Suprapubic skin (tissue), 4 donors: Measurements from ENCODE around the gene OR8A1. TPM values are rescaled to one million over a fixed set of nuclear protein-coding genes. Genes with fewer than 3 reads are reported as not detected.

Experiments used
- DNase-seq, 2 donors: peaks; one replicate each; pipeline ENCODE4 v3.0.0-alpha.2; 2019; ENCODE audit warnings: low spot score in 2 of 2
- H3K27ac ChIP-seq: fragments of 200-600 bp; sonication (generic); one replicate; pipeline ENCODE4 v1.5.1; 2019
- H3K27me3 ChIP-seq: fragments of 200-600 bp; sonication (generic); one replicate; pipeline ENCODE4 v1.5.1; 2019
- H3K36me3 ChIP-seq: fragments of 200-600 bp; sonication (generic); one replicate; pipeline ENCODE4 v1.5.1; 2019
- H3K4me1 ChIP-seq: fragments of 200-600 bp; sonication (generic); one replicate; pipeline ENCODE4 v1.5.1; 2019
- H3K4me3 ChIP-seq: fragments of 200-600 bp; sonication (generic); one replicate; pipeline ENCODE4 v1.5.1; 2019; ENCODE audit warnings: mild to moderate bottlenecking
- H3K9me3 ChIP-seq: fragments of 200-600 bp; sonication (generic); one replicate; pipeline ENCODE4 v1.5.1; 2019
- CTCF ChIP-seq, 2 donors: fragments of 200-600 bp in 1 of 2; fragments of 450-650 bp in 1 of 2; sonication (generic) in 1 of 2; IDR thresholded peaks; one replicate each; pipeline ENCODE4 v1.5.1; 2016 to 2019; ENCODE audit warnings: antibody characterized with exemption in 2 of 2, mild to moderate bottlenecking in 1 of 2, moderate library complexity in 1 of 2
- EP300 ChIP-seq: sonication (generic); formaldehyde crosslinking; IDR thresholded peaks from one replicate; pipeline ENCODE4 v1.6.1; 2017; ENCODE audit warnings: antibody characterized with exemption
- POLR2A ChIP-seq, 2 donors: fragments of 450-650 bp; IDR thresholded peaks; one replicate each; pipeline ENCODE4 v1.6.1; 2017; ENCODE audit warnings: antibody characterized with exemption in 2 of 2, mild to moderate bottlenecking in 2 of 2, moderate library complexity in 2 of 2
- POLR2AphosphoS5 ChIP-seq, 3 donors: sonication (generic); formaldehyde crosslinking; IDR thresholded peaks; one replicate each; pipeline ENCODE4 v1.6.1; 2017; ENCODE audit warnings: antibody characterized with exemption in 3 of 3
- WGBS: methylation state at CpG from one replicate; pipeline ENCODE4 v1.1.5; 2018; 5-methylcytosine and 5-hydroxymethylcytosine counted together
- total RNA-seq, 4 donors: library from RNA; depleted of rRNA; stranded (reverse); fragments of >200 nt; gene quantifications; one replicate each; pipeline ENCODE4 v1.1.0, GENCODE V29; 2016

The OR8A1 gene
- total RNA-seq, 4 donors from 2014 or later, result not detected

- Histone ChIP-seq H3K9me3 (no peaks in the 10 kb centered on the region), H3K4me3 (no peak overlapping the region), H3K27ac (no peak overlapping the region), H3K36me3 (no peaks in the 10 kb centered on the region), H3K27me3 (no peaks in the 10 kb centered on the region), H3K4me1 (peaks cover 2% of the 10 kb centered on the region)
- TF ChIP-seq EP300 (no peak), POLR2AphosphoS5 (IDR thresholded peaks at IDR 0.05) (no peak)
- DNase-seq, result no peak
- 41% methylated on average over 6 of the region's 6 CpGs for WGBS
Measured at GRCh38 chr11:124536520-124536919, 33.3 kb upstream of the OR8A1 start.

- no peak for TF ChIP-seq POLR2A (IDR thresholded peaks at IDR 0.05)
- no peak for TF ChIP-seq CTCF (IDR thresholded peaks at IDR 0.05)
- no peak for TF ChIP-seq POLR2AphosphoS5 (IDR thresholded peaks at IDR 0.05)
- H3K27me3 ChIP-seq, result no peaks in the 10 kb centered on the region
- no peaks in the 10 kb centered on the region for H3K36me3 ChIP-seq
- no peak overlapping the region for H3K27ac ChIP-seq
- 72% methylated on average over 1 of the region's 1 CpG for WGBS
- DNase-seq, result no peak
- no peaks in the 10 kb centered on the region for H3K9me3 ChIP-seq
- H3K4me1 ChIP-seq, result peaks cover 2% of the 10 kb centered on the region
- no peak overlapping the region for H3K4me3 ChIP-seq
Measured at GRCh38 chr11:124538019-124538418, 31.8 kb upstream of the OR8A1 start.

GRCh38 chr11:124541204-124541603 lies 28.6 kb upstream of the OR8A1 start:
- 79% methylated on average over 6 of the region's 6 CpGs for WGBS
- DNase-seq, result no peak
- no peak for TF ChIP-seq POLR2A (IDR thresholded peaks at IDR 0.05)
- no peak for TF ChIP-seq POLR2AphosphoS5 (IDR thresholded peaks at IDR 0.05)
- peaks cover 2% of the 10 kb centered on the region for H3K4me1 ChIP-seq
- no peak overlapping the region for H3K27ac ChIP-seq
- H3K27me3 ChIP-seq, result no peaks in the 10 kb centered on the region
- H3K36me3 ChIP-seq, result no peaks in the 10 kb centered on the region
- H3K4me3 ChIP-seq, result no peak overlapping the region
- no peaks in the 10 kb centered on the region for H3K9me3 ChIP-seq

GRCh38 chr11:124543145-124543544 lies 26.7 kb upstream of the OR8A1 start:
- Histone ChIP-seq H3K36me3 (no peaks in the 10 kb centered on the region), H3K27me3 (no peaks in the 10 kb centered on the region), H3K4me1 (no peaks in the 10 kb centered on the region), H3K4me3 (no peak overlapping the region), H3K27ac (no peak overlapping the region), H3K9me3 (no peaks in the 10 kb centered on the region)
- TF ChIP-seq EP300 (no peak), CTCF (IDR thresholded peaks at IDR 0.05) (no peak), POLR2AphosphoS5 (IDR thresholded peaks at IDR 0.05) (no peak)
- WGBS, result 82% methylated on average over 6 of the region's 6 CpGs
- DNase-seq, result no peak

GRCh38 chr11:124543554-124543953 lies 26.2 kb upstream of the OR8A1 start, which contains the start of gene OR8B12:
OR8B12 (minus strand) TSS chr11:124543654; CDS start chr11:124543654, 0 bp downstream.
- H3K4me1 ChIP-seq, result no peaks in the 10 kb centered on the region
- no peaks in the 10 kb centered on the region for H3K27me3 ChIP-seq
- TF ChIP-seq CTCF (IDR thresholded peaks at IDR 0.05) (no peak), POLR2AphosphoS5 (IDR thresholded peaks at IDR 0.05) (no peak), POLR2A (IDR thresholded peaks at IDR 0.05) (no peak), EP300 (no peak)
- H3K36me3 ChIP-seq, result no peaks in the 10 kb centered on the region
- no peaks in the 10 kb centered on the region for H3K9me3 ChIP-seq
- no peak within 1 kb of the TSS for H3K4me3 ChIP-seq
- no peak within 1 kb of the TSS for H3K27ac ChIP-seq
- 90% methylated on average over 5 of the region's 5 CpGs for WGBS
- no peak for DNase-seq

GRCh38 chr11:124551189-124551588 lies 18.6 kb upstream of the OR8A1 start:
- 81% methylated on average over 6 of the region's 6 CpGs for WGBS
- no peak for TF ChIP-seq POLR2A (IDR thresholded peaks at IDR 0.05)
- no peak for TF ChIP-seq EP300
- no peak for TF ChIP-seq CTCF (IDR thresholded peaks at IDR 0.05)
- no peak for TF ChIP-seq POLR2AphosphoS5 (IDR thresholded peaks at IDR 0.05)
- DNase-seq, result no peak

More at GRCh38 chr11:124551189-124551588, 18.6 kb upstream of the OR8A1 start:
- Histone ChIP-seq H3K36me3 (no peaks in the 10 kb centered on the region), H3K27ac (no peak overlapping the region), H3K27me3 (no peaks in the 10 kb centered on the region), H3K4me3 (no peak overlapping the region), H3K4me1 (no peaks in the 10 kb centered on the region), H3K9me3 (no peaks in the 10 kb centered on the region)
